ENCODE data around the gene EGFL7. TPM values are rescaled to one million over a fixed set of nuclear protein-coding genes. Genes with fewer than 3 reads are reported as not detected.

Gene EGFL7
- total and polyA plus RNA-seq, 9 donors: 56.8 to 95.9 (median 63.7) TPM

DNA sequence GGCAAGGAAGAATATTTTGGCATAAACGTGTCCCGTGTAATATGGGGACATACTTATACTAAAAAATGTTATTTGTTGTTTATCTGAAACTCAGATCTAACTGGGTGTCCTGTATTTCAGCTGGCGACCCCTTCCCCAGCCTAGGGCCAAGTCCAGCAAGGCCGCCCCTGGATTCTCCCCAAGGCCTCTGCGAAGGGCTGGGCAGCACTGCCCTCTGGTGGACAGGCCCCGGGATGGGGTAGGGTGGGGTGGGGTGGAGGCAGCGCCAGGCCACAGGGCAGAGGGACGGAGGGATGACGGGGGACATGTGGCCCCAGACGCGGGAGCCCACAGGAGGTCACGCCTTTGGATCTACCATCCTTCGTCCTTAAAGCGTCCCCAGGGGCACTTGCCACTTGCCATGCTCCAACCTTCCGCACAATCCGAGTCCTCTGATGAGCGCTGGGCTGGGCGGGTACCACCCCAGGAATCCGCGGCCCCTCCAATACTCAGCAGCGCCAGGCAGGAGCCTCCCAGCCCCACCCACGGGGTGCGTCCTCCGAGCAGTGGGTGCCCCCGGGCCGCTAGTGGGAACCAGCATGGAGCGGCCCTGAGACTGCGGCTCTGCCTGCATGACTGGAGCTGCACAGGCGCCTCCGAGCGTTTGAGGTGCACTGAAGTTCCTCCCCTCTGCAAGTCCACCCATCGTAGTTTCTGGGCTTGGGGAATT, 31.6 kb downstream of the EGFL7 start:
- peaks cover 65% of the 10 kb centered on the region for H3K4me1 ChIP-seq (ENCODE audit: control insufficient read depth, insufficient read depth, low read length)
- no peak overlapping the region for H3K27ac ChIP-seq (ENCODE audit: low read length)
- WGBS (ENCODE audit: insufficient coverage): 27% methylated on average over 22 of the region's 32 CpGs
- no peak overlapping the region for H3K4me3 ChIP-seq (ENCODE audit: low read length)
- no peaks in the 10 kb centered on the region for H3K9me3 ChIP-seq (replicated peaks; ENCODE audit: control insufficient read depth, low read depth, low read length)
- peaks cover 6% of the 10 kb centered on the region for H3K27me3 ChIP-seq (ENCODE audit: control insufficient read depth, insufficient read depth, low read length)
- no peak for DNase-seq
- no peaks in the 10 kb centered on the region for H3K36me3 ChIP-seq (ENCODE audit: control insufficient read depth, insufficient read depth, low read length)

DNA sequence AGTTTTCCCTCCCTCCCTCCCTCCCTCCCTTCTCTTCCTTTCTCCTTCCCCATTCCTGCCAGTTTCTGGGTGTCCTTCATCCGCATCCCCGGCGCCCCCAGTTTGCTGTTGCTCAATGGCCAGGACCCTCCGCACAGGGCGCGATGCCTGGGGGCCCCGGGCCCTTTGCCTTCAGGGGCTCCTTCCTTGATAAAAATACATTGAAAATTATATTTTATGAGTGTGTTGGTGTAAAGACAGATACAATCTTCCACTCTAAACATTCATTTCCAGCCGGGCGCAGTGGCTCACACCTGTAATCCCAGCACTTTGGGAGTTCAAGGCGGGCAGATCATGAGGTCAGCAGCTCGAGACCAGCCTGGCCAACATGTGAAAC, 32.1 kb downstream of the EGFL7 start:
- WGBS (ENCODE audit: insufficient coverage): 80% methylated on average over 3 of the region's 11 CpGs
- Histone ChIP-seq H3K27ac (ENCODE audit: low read length) (no peak overlapping the region), H3K9me3 (replicated peaks; ENCODE audit: control insufficient read depth, low read depth, low read length) (no peaks in the 10 kb centered on the region)

DNA sequence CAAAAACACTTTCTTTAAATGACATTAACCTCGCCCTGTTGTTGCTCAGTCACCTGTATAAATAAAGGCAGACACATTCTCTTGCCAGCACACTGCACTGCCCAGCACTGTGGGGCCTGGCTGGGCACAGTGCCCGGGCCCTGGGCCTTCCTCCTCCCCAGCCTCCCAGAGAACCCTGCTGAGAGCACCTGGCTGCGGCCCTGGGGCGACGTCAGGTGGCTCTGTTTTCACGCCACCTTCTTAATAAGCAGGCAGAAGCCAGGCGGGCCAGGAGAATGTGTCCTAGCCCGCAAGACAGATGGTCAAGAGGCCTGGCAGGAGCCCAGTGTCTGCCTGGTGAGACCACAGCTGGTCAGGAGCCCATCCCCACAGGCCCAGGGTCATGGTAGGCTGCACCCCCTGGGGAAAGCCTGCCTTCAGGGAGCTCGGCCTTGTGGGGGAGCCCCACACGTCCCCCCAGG, 32.7 kb downstream of the EGFL7 start:
- H3K36me3 ChIP-seq (ENCODE audit: control insufficient read depth, insufficient read depth, low read length): no peaks in the 10 kb centered on the region
- H3K4me3 ChIP-seq (ENCODE audit: low read length): no peak overlapping the region
- peaks cover 59% of the 10 kb centered on the region for H3K4me1 ChIP-seq (ENCODE audit: control insufficient read depth, insufficient read depth, low read length)
- H3K27me3 ChIP-seq (ENCODE audit: control insufficient read depth, insufficient read depth, low read length): peaks cover 15% of the 10 kb centered on the region
- 72% methylated on average over 9 of the region's 10 CpGs for WGBS (ENCODE audit: insufficient coverage)
- H3K9me3 ChIP-seq (replicated peaks; ENCODE audit: control insufficient read depth, low read depth, low read length): no peaks in the 10 kb centered on the region
- peak overlapping the region; percentile 29 for H3K27ac ChIP-seq (ENCODE audit: low read length)
- DNase-seq: no peak

More for the DNA sequence above, 32.1 kb downstream of the EGFL7 start:
- no peak for DNase-seq
- H3K4me3 ChIP-seq (ENCODE audit: low read length): no peak overlapping the region
- H3K4me1 ChIP-seq (ENCODE audit: control insufficient read depth, insufficient read depth, low read length): peaks cover 63% of the 10 kb centered on the region
- no peaks in the 10 kb centered on the region for H3K36me3 ChIP-seq (ENCODE audit: control insufficient read depth, insufficient read depth, low read length)
- H3K27me3 ChIP-seq (ENCODE audit: control insufficient read depth, insufficient read depth, low read length): peaks cover 9% of the 10 kb centered on the region

DNA sequence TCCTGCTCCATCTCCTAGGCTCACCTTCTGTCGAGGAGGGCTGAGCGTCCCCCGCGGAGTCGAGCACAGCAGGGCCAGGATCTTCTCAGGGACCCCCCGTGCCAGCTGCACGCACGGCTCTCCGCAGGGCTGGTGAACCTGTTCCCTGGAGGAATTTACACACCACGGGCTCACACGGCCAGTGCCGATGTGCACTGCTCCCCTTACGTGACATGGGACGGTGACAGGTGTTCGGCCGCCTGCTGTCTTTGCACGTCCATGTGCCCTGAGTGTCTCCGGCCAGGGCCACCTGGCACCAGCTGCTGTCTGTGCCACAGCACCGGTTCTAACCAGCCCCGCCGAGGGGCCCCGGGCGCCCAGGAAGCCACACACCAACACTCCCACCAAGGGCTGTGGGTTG, 33.2 kb downstream of the EGFL7 start:
- peak; percentile 67 for DNase-seq
- Histone ChIP-seq H3K36me3 (ENCODE audit: control insufficient read depth, insufficient read depth, low read length) (no peaks in the 10 kb centered on the region), H3K9me3 (replicated peaks; ENCODE audit: control insufficient read depth, low read depth, low read length) (no peaks in the 10 kb centered on the region), H3K4me1 (ENCODE audit: control insufficient read depth, insufficient read depth, low read length) (peaks cover 59% of the 10 kb centered on the region), H3K4me3 (ENCODE audit: low read length) (no peak overlapping the region), H3K27ac (ENCODE audit: low read length) (peak overlapping the region; percentile 29), H3K27me3 (ENCODE audit: control insufficient read depth, insufficient read depth, low read length) (peaks cover 18% of the 10 kb centered on the region)
- 74% methylated on average over 17 of the region's 23 CpGs for WGBS (ENCODE audit: insufficient coverage)

DNA sequence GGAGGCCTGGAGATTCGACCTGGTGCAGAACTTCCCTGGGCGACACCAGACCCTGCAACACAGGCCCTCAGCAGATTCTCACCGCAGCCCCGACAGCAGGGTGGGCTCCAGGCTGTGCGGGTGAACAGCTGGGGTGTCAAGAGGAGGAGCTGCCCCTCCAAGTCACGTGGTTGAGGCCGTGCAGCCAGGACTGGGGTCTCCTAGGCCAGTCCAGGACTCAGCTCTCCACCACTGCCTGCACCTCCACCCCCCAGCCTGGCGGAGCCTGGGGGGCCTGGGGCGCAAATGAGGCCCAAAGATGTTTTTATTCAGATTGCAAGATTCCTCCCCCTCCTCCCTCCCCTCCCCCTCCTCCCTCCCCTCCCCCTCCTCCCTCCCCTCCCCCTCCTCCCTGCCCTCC, 33.8 kb downstream of the EGFL7 start:
- peaks cover 59% of the 10 kb centered on the region for H3K4me1 ChIP-seq (ENCODE audit: control insufficient read depth, insufficient read depth, low read length)

DNA sequence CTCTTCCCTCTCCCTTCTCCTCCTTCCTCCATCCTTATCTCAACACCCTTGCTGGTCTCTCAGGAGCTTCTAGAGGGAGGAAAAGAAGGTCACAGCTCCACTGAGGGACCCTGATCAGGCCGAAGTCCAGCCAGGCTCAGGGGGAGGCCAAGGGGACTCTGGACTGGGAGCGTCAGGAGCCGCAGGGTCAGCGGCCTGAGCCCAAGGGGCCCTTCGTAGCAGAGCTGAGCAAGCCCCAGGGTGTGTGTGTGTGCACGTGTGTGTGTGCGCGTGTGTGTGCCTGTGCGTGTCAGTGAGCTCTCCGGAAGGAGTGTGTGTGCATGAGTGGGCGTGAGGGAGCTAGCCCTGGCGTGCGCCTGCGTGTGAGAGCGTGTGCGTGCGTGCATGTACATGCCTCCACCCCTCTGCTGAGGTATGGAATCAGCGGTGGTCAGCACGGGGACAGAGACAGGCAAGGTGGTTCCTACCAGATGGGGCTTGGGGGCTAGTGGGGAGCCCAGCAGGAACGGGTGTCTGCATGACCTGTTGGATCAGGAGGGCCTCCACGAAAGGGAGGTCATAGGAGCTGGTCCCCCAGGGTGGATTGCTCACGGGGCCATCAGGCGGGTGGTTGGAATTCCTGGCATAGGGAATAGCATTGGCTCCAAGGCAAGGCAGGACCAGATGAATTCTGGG, 34.6 kb downstream of the EGFL7 start:
- Histone ChIP-seq H3K27me3 (ENCODE audit: control insufficient read depth, insufficient read depth, low read length) (peaks cover 29% of the 10 kb centered on the region), H3K4me1 (ENCODE audit: control insufficient read depth, insufficient read depth, low read length) (peaks cover 54% of the 10 kb centered on the region), H3K36me3 (ENCODE audit: control insufficient read depth, insufficient read depth, low read length) (no peaks in the 10 kb centered on the region), H3K9me3 (replicated peaks; ENCODE audit: control insufficient read depth, low read depth, low read length) (no peaks in the 10 kb centered on the region), H3K27ac (ENCODE audit: low read length) (no peak overlapping the region), H3K4me3 (ENCODE audit: low read length) (no peak overlapping the region)
- DNase-seq: no peak
- WGBS (ENCODE audit: insufficient coverage): 63% methylated on average over 16 of the region's 23 CpGs

More for the DNA sequence above, 33.8 kb downstream of the EGFL7 start:
- Histone ChIP-seq H3K27me3 (ENCODE audit: control insufficient read depth, insufficient read depth, low read length) (peaks cover 23% of the 10 kb centered on the region), H3K4me3 (ENCODE audit: low read length) (no peak overlapping the region), H3K27ac (ENCODE audit: low read length) (peak overlapping the region; percentile 29), H3K36me3 (ENCODE audit: control insufficient read depth, insufficient read depth, low read length) (no peaks in the 10 kb centered on the region), H3K9me3 (replicated peaks; ENCODE audit: control insufficient read depth, low read depth, low read length) (no peaks in the 10 kb centered on the region)
- WGBS (ENCODE audit: insufficient coverage): 57% methylated on average over 5 of the region's 9 CpGs
- DNase-seq: no peak

DNA sequence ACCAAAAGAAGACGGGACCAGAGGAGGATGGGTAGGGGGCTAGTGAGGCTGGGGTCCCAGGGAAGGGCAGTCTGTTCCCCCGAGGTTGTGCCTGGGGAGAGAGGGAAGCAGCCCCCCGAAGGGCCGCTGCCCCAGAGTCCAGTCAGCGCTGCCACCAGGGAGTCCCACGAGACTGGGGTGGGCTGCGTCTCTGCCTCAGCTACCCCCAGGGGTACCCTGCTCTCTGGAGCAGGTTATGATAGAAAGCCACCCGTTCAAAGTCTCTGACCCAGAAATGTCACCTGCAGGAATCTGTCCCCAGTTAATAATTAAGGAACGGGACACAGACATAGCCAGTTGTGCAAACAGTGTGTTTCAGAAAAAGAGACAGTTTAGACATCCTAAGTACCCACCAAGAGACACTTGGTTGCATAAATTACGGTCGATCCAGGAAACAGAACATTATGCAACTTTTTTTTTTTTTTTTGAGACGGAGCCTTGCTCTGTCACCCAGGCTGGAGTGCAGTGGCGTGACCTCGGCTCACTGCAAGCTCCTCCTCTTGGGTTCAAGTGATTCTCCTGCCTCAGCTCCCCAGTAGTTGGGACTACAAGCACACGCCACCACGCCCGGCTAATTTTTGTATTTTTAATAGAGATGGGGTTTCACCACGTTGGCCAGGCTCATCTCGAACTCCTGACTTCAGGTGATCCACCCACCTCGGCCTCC, 35.3 kb downstream of the EGFL7 start:
- peaks cover 54% of the 10 kb centered on the region for H3K4me1 ChIP-seq (ENCODE audit: control insufficient read depth, insufficient read depth, low read length)
- H3K4me3 ChIP-seq (ENCODE audit: low read length): no peak overlapping the region
- H3K27ac ChIP-seq (ENCODE audit: low read length): no peak overlapping the region
- DNase-seq: no peak
- no peaks in the 10 kb centered on the region for H3K36me3 ChIP-seq (ENCODE audit: control insufficient read depth, insufficient read depth, low read length)
- H3K27me3 ChIP-seq (ENCODE audit: control insufficient read depth, insufficient read depth, low read length): peaks cover 29% of the 10 kb centered on the region
- 65% methylated on average over 13 of the region's 20 CpGs for WGBS (ENCODE audit: insufficient coverage)
- no peaks in the 10 kb centered on the region for H3K9me3 ChIP-seq (replicated peaks; ENCODE audit: control insufficient read depth, low read depth, low read length)

DNA sequence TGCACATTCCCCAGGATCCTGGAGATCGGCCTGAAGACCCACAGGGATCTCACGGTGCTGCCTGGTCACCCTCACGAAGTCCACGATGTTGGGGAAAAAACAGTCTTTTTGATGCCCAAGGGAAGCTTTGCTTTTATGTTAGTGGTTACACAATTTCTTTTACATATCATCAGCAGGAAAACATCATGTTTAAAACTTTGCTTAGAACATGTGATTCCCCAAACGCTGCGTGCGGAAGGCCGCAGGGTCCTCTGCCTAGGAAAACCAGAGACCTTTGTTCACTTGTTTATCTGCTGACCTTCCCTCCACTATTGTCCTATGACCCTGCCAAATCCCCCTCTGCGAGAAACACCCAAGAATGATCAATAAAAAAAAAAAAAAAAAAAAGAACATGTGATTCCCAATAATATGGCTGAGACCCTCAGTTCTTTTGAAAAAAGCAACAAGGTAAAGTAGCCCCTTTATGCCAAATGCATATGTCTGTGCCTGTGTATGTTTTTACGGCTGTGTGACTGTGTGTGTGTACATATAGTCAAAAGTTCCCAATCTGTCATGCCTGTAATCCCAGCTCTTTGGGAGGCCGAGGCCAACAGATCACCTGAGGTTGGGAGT, 36.0 kb downstream of the EGFL7 start:
- Histone ChIP-seq H3K9me3 (replicated peaks; ENCODE audit: control insufficient read depth, low read depth, low read length) (no peaks in the 10 kb centered on the region), H3K4me3 (ENCODE audit: low read length) (no peak overlapping the region), H3K4me1 (ENCODE audit: control insufficient read depth, insufficient read depth, low read length) (peaks cover 48% of the 10 kb centered on the region), H3K27ac (ENCODE audit: low read length) (no peak overlapping the region), H3K27me3 (ENCODE audit: control insufficient read depth, insufficient read depth, low read length) (peaks cover 27% of the 10 kb centered on the region), H3K36me3 (ENCODE audit: control insufficient read depth, insufficient read depth, low read length) (no peaks in the 10 kb centered on the region)
- no peak for DNase-seq
- 67% methylated on average over 1 of the region's 11 CpGs for WGBS (ENCODE audit: insufficient coverage)

DNA sequence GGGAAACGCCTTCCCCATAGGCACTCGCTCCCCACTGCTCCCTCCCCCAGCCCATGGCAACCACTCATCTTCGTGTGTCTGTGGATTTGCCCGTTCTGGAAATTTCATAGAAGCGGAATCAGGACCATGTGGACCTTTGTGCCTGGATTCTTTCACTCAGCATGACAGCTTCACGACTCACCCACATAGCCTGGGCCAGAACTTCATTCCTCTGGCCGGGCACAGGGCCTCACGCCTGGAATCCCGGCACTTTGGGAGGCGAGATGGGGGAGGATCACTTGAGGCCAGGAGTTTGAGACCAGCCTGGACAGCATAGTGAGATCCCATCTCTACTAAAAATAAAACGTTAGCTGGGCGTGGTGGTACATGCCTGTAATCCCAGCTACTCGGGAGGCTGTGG, 37.6 kb downstream of the EGFL7 start:
- no peak for DNase-seq
- Histone ChIP-seq H3K27ac (ENCODE audit: low read length) (no peak overlapping the region), H3K4me3 (ENCODE audit: low read length) (no peak overlapping the region), H3K4me1 (ENCODE audit: control insufficient read depth, insufficient read depth, low read length) (peaks cover 35% of the 10 kb centered on the region), H3K36me3 (ENCODE audit: control insufficient read depth, insufficient read depth, low read length) (no peaks in the 10 kb centered on the region), H3K9me3 (replicated peaks; ENCODE audit: control insufficient read depth, low read depth, low read length) (no peaks in the 10 kb centered on the region), H3K27me3 (ENCODE audit: control insufficient read depth, insufficient read depth, low read length) (peaks cover 27% of the 10 kb centered on the region)
- 74% methylated on average over 9 of the region's 13 CpGs for WGBS (ENCODE audit: insufficient coverage)

Data from muscle of leg (tissue), 11 donors.